ENCODE data around the gene ZNF30. TPM values are rescaled to one million over a fixed set of nuclear protein-coding genes. Genes with fewer than 3 reads are reported as not detected.

ZNF30 gene
- total RNA-seq, 1 donor from 2014 or later = 11.8 TPM

GRCh38 chr19:34925278-34925855, 1.3 kb upstream of the ZNF30 start:
- Histone ChIP-seq H3K27ac (no peak overlapping the region), H3K4me3 (no peak overlapping the region), H3K9me3 (no peaks in the 10 kb centered on the region), H3K4me1 (peaks cover 0 to 6% of the 10 kb centered on the region in 2 donors), H3K27me3 (no peaks in the 10 kb centered on the region), H3K36me3 (no peaks in the 10 kb centered on the region)
- no peak for TF ChIP-seq CTCF (IDR thresholded peaks at IDR 0.05)
- DNase-seq (ENCODE audit: low spot score in 2 of 2) = no peak
- intact Hi-C loops (cut with DNase I) = no loop called here

DNA sequence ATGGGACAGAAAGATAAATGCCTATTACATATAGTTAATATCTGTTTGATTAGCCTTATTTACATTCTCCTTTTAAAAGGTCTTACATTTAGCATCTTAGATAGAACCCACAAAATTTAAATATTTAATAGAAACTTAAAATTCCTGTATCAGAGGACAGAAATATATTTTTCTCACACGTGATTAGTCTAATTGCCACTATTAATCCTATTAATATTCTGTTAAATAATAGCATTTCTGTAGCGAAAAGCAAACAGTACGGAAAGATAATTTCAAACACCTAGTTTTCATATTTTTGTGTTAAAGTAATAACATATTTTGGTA, 380 bp upstream of the ZNF30 start:
- peak overlapping the region in 1 of 2 donors; percentile 64 for H3K27ac ChIP-seq
- peak overlapping the region; percentile 62 to 77 for H3K4me3 ChIP-seq
- no peak for DNase-seq (ENCODE audit: low spot score in 2 of 2)
- peaks cover 0 to 6% of the 10 kb centered on the region in 2 donors for H3K4me1 ChIP-seq
- intact Hi-C loops (cut with DNase I) = no loop called here
- no peaks in the 10 kb centered on the region for H3K9me3 ChIP-seq
- no peak for TF ChIP-seq CTCF (IDR thresholded peaks at IDR 0.05)
- no peaks in the 10 kb centered on the region for H3K36me3 ChIP-seq
- no peaks in the 10 kb centered on the region for H3K27me3 ChIP-seq

DNA sequence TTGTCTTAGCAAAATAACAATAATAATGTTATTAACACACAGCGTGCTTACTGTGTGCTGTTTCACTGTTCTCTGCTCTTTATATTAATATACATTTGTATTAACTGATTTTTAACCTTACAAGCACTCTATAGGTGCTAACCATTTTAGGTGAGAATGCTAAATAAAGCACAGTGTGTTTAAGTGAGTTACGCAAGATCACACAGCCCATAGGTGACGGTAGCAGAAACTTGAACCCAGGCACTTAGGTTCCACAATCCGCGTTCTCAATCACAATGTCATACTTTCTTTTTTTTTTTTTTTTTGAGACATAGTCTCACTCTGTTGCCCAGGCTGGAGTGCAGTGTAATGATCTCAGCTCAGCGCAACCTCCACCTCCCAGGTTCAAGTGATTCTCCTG, 5.8 kb downstream of the ZNF30 start:
- no peaks in the 10 kb centered on the region for H3K9me3 ChIP-seq
- no peak for DNase-seq (ENCODE audit: low spot score in 2 of 2)
- no peaks in the 10 kb centered on the region for H3K27me3 ChIP-seq
- peaks cover 15 to 48% of the 10 kb centered on the region in 2 donors for H3K36me3 ChIP-seq
- no peak overlapping the region for H3K4me3 ChIP-seq
- peaks cover 0 to 4% of the 10 kb centered on the region in 2 donors for H3K4me1 ChIP-seq
- intact Hi-C loops (cut with DNase I) = no loop called here
- no peak overlapping the region for H3K27ac ChIP-seq
- no peak for TF ChIP-seq CTCF (IDR thresholded peaks at IDR 0.05)

DNA sequence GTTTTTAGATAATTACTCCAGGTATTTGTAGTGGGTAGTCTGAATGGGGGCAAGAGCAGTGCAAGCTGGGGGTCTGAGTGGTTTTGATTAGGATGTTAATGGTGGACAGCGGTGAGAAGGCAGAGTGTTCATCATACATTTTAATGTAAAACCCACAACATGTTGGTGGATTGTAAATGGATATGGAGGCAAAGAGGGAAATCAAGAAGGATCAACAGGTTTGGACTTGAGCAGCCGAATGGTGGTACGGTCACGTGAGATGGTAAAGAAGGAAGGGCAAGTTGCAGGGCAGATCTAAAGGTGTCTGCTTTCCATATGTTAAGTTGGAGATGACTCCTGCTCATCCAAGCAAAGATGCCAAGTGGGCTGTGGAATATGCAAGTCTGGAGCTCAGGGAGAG, 9.5 kb downstream of the ZNF30 start:
- intact Hi-C loops (cut with DNase I) = no loop called here
- TF ChIP-seq CTCF (IDR thresholded peaks at IDR 0.05) = no peak
- peaks cover 15 to 62% of the 10 kb centered on the region in 2 donors for H3K36me3 ChIP-seq

DNA sequence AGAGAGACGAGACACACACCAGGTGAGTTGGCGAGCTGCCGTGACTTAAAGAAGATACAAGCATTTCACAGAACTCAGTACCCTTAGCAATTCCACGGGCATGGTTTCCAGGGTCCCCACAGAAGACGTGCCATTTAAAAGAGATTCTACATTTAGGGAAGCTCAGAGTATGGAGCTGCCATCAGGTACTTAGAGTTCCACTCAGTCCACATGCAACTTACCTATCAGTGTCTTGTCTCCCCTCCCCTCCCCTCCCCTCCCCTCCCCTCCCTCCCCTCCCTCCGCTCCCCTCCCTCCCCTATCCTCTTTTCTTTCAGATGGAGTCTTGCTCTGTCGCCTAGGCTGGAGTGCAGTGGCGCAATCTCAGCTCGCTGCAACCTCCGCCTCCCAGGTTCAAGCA, 12.2 kb downstream of the ZNF30 start:
- TF ChIP-seq CTCF (IDR thresholded peaks at IDR 0.05) = no peak
- Histone ChIP-seq H3K4me1 (no peaks in the 10 kb centered on the region), H3K4me3 (no peak overlapping the region), H3K27me3 (no peaks in the 10 kb centered on the region), H3K27ac (no peak overlapping the region), H3K36me3 (peaks cover 23 to 63% of the 10 kb centered on the region in 2 donors), H3K9me3 (peaks cover 5 to 19% of the 10 kb centered on the region in 2 donors)
- no peak for DNase-seq (ENCODE audit: low spot score in 2 of 2)
- intact Hi-C loops (cut with DNase I) = no loop called here

More for the DNA sequence above, 9.5 kb downstream of the ZNF30 start:
- no peak overlapping the region for H3K4me3 ChIP-seq
- H3K27me3 ChIP-seq = no peaks in the 10 kb centered on the region
- DNase-seq (ENCODE audit: low spot score in 2 of 2) = no peak
- H3K9me3 ChIP-seq = no peaks in the 10 kb centered on the region
- H3K27ac ChIP-seq = no peak overlapping the region
- H3K4me1 ChIP-seq = no peaks in the 10 kb centered on the region

Data from ascending aorta (tissue), 2 donors.